SK-N-SH (cell line): ENCODE measurements around the gene PEDS1. TPM values are rescaled to one million over a fixed set of nuclear protein-coding genes. Genes with fewer than 3 reads are reported as not detected.
A peak's percentile ranks its signal among the peaks of the same experiment; 100 is the strongest.

Experiments used
- CHD2 ChIP-seq: fragments of 150-350 bp; IDR thresholded peaks from 2 replicates; pipeline ENCODE4 v1.6.1; 2018; ENCODE audit warnings: low read length; ENCODE audit not compliant: partially characterized antibody
- ELF1 ChIP-seq: IDR thresholded peaks from 2 replicates; pipeline ENCODE4 v1.4.0; 2012
- EP300 ChIP-seq, 2 experiments: IDR thresholded peaks; 2 replicates each; pipeline versions ENCODE4 v1.4.0 to v1.6.1; 2012; ENCODE audit warnings: borderline replicate concordance in 1 of 2, low read depth in 1 of 2, low read length in 1 of 2
- FOSL2 ChIP-seq: IDR thresholded peaks from 2 replicates; pipeline ENCODE4 v1.4.0; 2012; ENCODE audit warnings: low read depth, mild to moderate bottlenecking, moderate library complexity, borderline replicate concordance
- FOXM1 ChIP-seq: IDR thresholded peaks from 2 replicates; pipeline ENCODE4 v1.4.0; 2012; ENCODE audit warnings: low read depth, mild to moderate bottlenecking
- GABPA ChIP-seq: IDR thresholded peaks from 2 replicates; pipeline ENCODE4 v1.4.0; 2012; ENCODE audit warnings: low read depth, mild to moderate bottlenecking
- GATA2 ChIP-seq: sonication (generic); formaldehyde crosslinking; IDR thresholded peaks from 2 replicates; pipeline ENCODE4 v1.5.0; 2020; ENCODE audit warnings: mild to moderate bottlenecking, missing genetic modification reagents
- JUND ChIP-seq: IDR thresholded peaks from 2 replicates; pipeline ENCODE4 v1.4.0; 2012
- MXI1 ChIP-seq: IDR thresholded peaks from 2 replicates; pipeline ENCODE4 v1.6.1; 2012; ENCODE audit warnings: mild to moderate bottlenecking, low read depth, low read length, improper control_type of control experiment
- NFIC ChIP-seq: IDR thresholded peaks from 2 replicates; pipeline ENCODE4 v1.4.0; 2012; ENCODE audit warnings: borderline replicate concordance
- POLR2AphosphoS5 ChIP-seq: IDR thresholded peaks from 2 replicates; pipeline ENCODE4 v1.6.1; 2012; ENCODE audit warnings: low read depth, low read length
- RAD21 ChIP-seq: IDR thresholded peaks from 2 replicates; pipeline ENCODE4 v1.6.1; 2012; ENCODE audit warnings: mild to moderate bottlenecking, low read length
- RCOR1 ChIP-seq: fragments of 150-350 bp; IDR thresholded peaks from 2 replicates; pipeline ENCODE4 v1.6.1; 2017; ENCODE audit warnings: antibody characterized with exemption, low read length
- RFX5 ChIP-seq: IDR thresholded peaks from 2 replicates; pipeline ENCODE4 v1.6.1; 2012; ENCODE audit warnings: mild to moderate bottlenecking, improper control_type of control experiment, low read length
- RXRA ChIP-seq: IDR thresholded peaks from 2 replicates; pipeline ENCODE4 v1.4.0; 2012; ENCODE audit warnings: low read depth, mild to moderate bottlenecking, borderline replicate concordance
- SIN3A ChIP-seq: IDR thresholded peaks from 2 replicates; pipeline ENCODE4 v1.6.1; 2012; ENCODE audit warnings: low read depth, mild to moderate bottlenecking, low read length, moderate library complexity, borderline replicate concordance
- TCF12 ChIP-seq: IDR thresholded peaks from 2 replicates; pipeline ENCODE4 v1.4.0; 2012
- TEAD4 ChIP-seq: IDR thresholded peaks from 2 replicates; pipeline ENCODE4 v1.4.0; 2012; ENCODE audit warnings: mild to moderate bottlenecking, borderline replicate concordance; ENCODE audit not compliant: insufficient read depth
- YY1 ChIP-seq: IDR thresholded peaks from 2 replicates; pipeline ENCODE4 v1.4.0; 2012; ENCODE audit warnings: low read depth, mild to moderate bottlenecking
- polyA plus RNA-seq, 3 experiments: library from polyadenylated mRNA; depleted of rRNA; stranded (reverse); fragments of >200 nt; gene quantifications; 2 replicates each; pipeline ENCODE4 v1.2.3, GENCODE V29; 2012
- TF ChIP-seq, protein P1 (sequence below): IDR thresholded peaks from 2 replicates; pipeline ENCODE4; 2012
- TF ChIP-seq, protein P2 (sequence below): IDR thresholded peaks from 2 replicates; pipeline ENCODE4 v1.4.0; 2012; ENCODE audit warnings: low read depth
- TF ChIP-seq, protein P3 (sequence below): fragments of 150-350 bp; IDR thresholded peaks from 2 replicates; pipeline ENCODE4 v1.6.1; 2017; ENCODE audit warnings: antibody characterized with exemption, low read length, low read depth, borderline replicate concordance
- TF ChIP-seq, protein P4 (sequence below): IDR thresholded peaks from 2 replicates; pipeline ENCODE4 v1.4.0; 2012; ENCODE audit warnings: low read depth, borderline replicate concordance

PEDS1 gene
- polyA plus RNA-seq, 1 of the 3 experiments (the other 2 are of a cell fraction), result 18.3 TPM

DNA sequence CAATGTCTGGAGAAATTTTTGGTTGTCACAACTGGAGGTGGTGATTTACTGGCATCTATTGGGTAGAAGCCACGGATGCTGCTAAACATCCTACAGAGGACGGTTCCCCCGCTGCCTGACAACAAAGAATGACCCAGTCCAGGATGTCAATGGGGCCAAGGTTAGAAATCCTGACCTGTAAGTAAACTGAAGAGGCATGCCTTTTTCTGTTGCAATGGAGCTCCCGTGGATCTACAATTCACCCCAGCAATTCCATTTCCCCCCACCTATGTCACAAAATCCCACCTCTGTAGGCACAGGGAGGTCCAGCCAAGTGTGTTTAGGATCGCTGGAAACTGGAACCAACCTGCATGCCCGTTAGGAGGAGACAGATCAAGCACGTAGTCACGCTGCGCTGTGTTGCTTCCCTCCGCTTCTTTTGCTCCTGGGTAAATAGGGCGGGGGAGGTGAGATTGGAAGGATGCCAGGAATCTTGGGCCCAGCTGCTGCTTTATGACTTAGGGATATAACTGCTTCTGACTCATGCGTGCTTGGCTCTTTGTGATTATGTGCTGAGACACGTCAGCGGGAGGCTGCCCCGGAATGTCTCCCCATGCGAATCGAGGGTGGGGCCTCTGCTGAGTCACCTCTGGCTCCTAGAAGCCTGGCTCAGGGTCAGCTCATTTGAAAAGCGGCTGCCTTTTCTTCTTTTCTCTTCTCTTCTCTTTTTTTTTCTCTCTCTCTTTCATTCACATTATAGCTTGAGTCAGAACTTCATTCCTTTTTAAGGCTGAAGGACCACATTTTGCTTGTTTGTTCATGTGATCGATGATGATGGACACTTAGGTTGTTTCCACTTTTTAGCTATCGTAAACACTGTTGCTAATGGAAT is 12.4 kb upstream of the PEDS1 start (continued):
- TF ChIP-seq POLR2AphosphoS5 (peak; percentile 76), TCF12 (peak; percentile 91), RAD21 (no peak), CHD2 (no peak), TEAD4 (peak; percentile 91), GATA2 (CRISPR knock-in tag) (0 out of 2 replicates have a peak, but pooled peaks have one; percentile 7), JUND (peak; percentile 96), NFIC (peak; percentile 99), YY1 (no peak), FOXM1 (no peak; the same call in 1 of the 2 replicates), RFX5 (no peak), FOSL2 (peak; percentile 99), ELF1 (no peak), RCOR1 (peak; percentile 84), MXI1 (peak; percentile 83), SIN3A (peak; percentile 95; the same call in 1 of the 2 replicates), EP300 (IDR thresholded peaks at IDR 0.05; ENCODE audit: borderline replicate concordance in 1 of 2, low read depth in 1 of 2, low read length in 1 of 2) (peak; percentile 75 to 83; a peak in 3 of 4 replicates), RXRA (peak; percentile 86), GABPA (peak; percentile 44; the same call in 1 of the 2 replicates)
- TF ChIP-seq, protein P1, sequence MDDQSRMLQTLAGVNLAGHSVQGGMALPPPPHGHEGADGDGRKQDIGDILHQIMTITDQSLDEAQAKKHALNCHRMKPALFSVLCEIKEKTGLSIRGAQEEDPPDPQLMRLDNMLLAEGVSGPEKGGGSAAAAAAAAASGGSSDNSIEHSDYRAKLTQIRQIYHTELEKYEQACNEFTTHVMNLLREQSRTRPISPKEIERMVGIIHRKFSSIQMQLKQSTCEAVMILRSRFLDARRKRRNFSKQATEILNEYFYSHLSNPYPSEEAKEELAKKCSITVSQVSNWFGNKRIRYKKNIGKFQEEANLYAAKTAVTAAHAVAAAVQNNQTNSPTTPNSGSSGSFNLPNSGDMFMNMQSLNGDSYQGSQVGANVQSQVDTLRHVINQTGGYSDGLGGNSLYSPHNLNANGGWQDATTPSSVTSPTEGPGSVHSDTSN, result peak; percentile 80
- TF ChIP-seq, protein P2, sequence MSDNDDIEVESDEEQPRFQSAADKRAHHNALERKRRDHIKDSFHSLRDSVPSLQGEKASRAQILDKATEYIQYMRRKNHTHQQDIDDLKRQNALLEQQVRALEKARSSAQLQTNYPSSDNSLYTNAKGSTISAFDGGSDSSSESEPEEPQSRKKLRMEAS, result peak; percentile 94
- TF ChIP-seq, protein P3, sequence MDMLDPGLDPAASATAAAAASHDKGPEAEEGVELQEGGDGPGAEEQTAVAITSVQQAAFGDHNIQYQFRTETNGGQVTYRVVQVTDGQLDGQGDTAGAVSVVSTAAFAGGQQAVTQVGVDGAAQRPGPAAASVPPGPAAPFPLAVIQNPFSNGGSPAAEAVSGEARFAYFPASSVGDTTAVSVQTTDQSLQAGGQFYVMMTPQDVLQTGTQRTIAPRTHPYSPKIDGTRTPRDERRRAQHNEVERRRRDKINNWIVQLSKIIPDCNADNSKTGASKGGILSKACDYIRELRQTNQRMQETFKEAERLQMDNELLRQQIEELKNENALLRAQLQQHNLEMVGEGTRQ, result no peak
- TF ChIP-seq, protein P4, sequence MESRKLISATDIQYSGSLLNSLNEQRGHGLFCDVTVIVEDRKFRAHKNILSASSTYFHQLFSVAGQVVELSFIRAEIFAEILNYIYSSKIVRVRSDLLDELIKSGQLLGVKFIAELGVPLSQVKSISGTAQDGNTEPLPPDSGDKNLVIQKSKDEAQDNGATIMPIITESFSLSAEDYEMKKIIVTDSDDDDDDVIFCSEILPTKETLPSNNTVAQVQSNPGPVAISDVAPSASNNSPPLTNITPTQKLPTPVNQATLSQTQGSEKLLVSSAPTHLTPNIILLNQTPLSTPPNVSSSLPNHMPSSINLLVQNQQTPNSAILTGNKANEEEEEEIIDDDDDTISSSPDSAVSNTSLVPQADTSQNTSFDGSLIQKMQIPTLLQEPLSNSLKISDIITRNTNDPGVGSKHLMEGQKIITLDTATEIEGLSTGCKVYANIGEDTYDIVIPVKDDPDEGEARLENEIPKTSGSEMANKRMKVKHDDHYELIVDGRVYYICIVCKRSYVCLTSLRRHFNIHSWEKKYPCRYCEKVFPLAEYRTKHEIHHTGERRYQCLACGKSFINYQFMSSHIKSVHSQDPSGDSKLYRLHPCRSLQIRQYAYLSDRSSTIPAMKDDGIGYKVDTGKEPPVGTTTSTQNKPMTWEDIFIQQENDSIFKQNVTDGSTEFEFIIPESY, result no peak
